Measurements from ENCODE around the gene CHST8. TPM values are rescaled to one million over a fixed set of nuclear protein-coding genes. Genes with fewer than 3 reads are reported as not detected.

CHST8 gene
- total and polyA plus RNA-seq, 2 experiments from 2014 or later, result 9.3 to 38.2 TPM

GRCh38 chr19:33756177-33756576 is 134.4 kb downstream of the CHST8 start:
- peaks cover 6% of the 10 kb centered on the region; the same call in 2 of the 3 replicates for H3K4me1 Mint-ChIP-seq
- Histone ChIP-seq H3K36me3 (ENCODE audit: insufficient read depth) (no peaks in the 10 kb centered on the region), H3K4me1 (ENCODE audit: insufficient read depth) (no peaks in the 10 kb centered on the region), H3K27me3 (ENCODE audit: insufficient read depth) (no peaks in the 10 kb centered on the region), H3K4me2 (no peak overlapping the region), H3K79me2 (replicated peaks; ENCODE audit: insufficient read depth) (no peaks in the 10 kb centered on the region), H3F3A (replicated peaks; ENCODE audit: low read depth) (no peaks in the 10 kb centered on the region), H3K27ac (ENCODE audit: low read depth) (no peak overlapping the region), H4K20me1 (replicated peaks; ENCODE audit: insufficient read depth) (no peaks in the 10 kb centered on the region; the same call in 1 of the 2 replicates), H3K9me2 (ENCODE audit: insufficient read depth) (no peaks in the 10 kb centered on the region), H3K4me3 (no peak overlapping the region), H2AFZ (no peak overlapping the region)
- H3K27ac Mint-ChIP-seq, result no peak overlapping the region
- H3K4me3 Mint-ChIP-seq, result no peak overlapping the region
- no peak for TF ChIP-seq REST (IDR thresholded peaks at IDR 0.05; ENCODE audit: unreplicated experiment)
- TF ChIP-seq ZNF462 (CRISPR knock-in tag; IDR thresholded peaks at IDR 0.05), result no peak
- TF ChIP-seq ZNF114 (CRISPR knock-in tag; IDR thresholded peaks at IDR 0.05), result no peak
- no peak for TF ChIP-seq ZNF331 (CRISPR knock-in tag; IDR thresholded peaks at IDR 0.05; ENCODE audit: low read depth)
- TF ChIP-seq NANOG (IDR thresholded peaks at IDR 0.05; ENCODE audit: borderline replicate concordance), result no peak
- TF ChIP-seq JUNB (IDR thresholded peaks at IDR 0.05; ENCODE audit: unreplicated experiment), result no peak
- TF ChIP-seq EZH2 (IDR thresholded peaks at IDR 0.05; ENCODE audit: low read depth, unreplicated experiment), result no peak
- TF ChIP-seq POLR2AphosphoS5 (IDR thresholded peaks at IDR 0.05; ENCODE audit: low read depth), result no peak
- no peak for TF ChIP-seq EZH2phosphoT487 (IDR thresholded peaks at IDR 0.05; ENCODE audit: unreplicated experiment)
- TF ChIP-seq CTCF (conservative IDR thresholded peaks at IDR 0.05; ENCODE audit: low read depth in 2 of 2), result no peak
- DNase-seq (ENCODE audit: low spot score), result no peak
- H3K27me3 Mint-ChIP-seq (ENCODE audit: insufficient read depth, low read depth, poor library complexity), result peaks cover 12% of the 10 kb centered on the region
- no peak for ATAC-seq
- H3K9me3 Mint-ChIP-seq, result peaks cover 2% of the 10 kb centered on the region; the same call in 1 of the 3 replicates
- no peaks in the 10 kb centered on the region for H3K36me3 Mint-ChIP-seq (ENCODE audit: low read depth)

Data from GM23338 (cell line).